Vagina (tissue), 2 donors: ENCODE measurements around the gene MEF2D.

Experiments
- CTCF ChIP-seq, 3 experiments: fragments of 450-650 bp in 2 of 3; fragments of 200-600 bp in 1 of 3; sonication (generic) in 1 of 3; IDR thresholded peaks; one replicate each; pipeline ENCODE4 v1.5.1; 2017 to 2019; ENCODE audit warnings: antibody characterized with exemption in 3 of 3, mild to moderate bottlenecking in 2 of 3, moderate library complexity in 2 of 3
- POLR2A ChIP-seq, 2 donors: fragments of 450-650 bp; IDR thresholded peaks; one replicate each; pipeline ENCODE4 v1.6.1; 2017; ENCODE audit warnings: antibody characterized with exemption in 2 of 2, mild to moderate bottlenecking in 2 of 2, moderate library complexity in 2 of 2

DNA sequence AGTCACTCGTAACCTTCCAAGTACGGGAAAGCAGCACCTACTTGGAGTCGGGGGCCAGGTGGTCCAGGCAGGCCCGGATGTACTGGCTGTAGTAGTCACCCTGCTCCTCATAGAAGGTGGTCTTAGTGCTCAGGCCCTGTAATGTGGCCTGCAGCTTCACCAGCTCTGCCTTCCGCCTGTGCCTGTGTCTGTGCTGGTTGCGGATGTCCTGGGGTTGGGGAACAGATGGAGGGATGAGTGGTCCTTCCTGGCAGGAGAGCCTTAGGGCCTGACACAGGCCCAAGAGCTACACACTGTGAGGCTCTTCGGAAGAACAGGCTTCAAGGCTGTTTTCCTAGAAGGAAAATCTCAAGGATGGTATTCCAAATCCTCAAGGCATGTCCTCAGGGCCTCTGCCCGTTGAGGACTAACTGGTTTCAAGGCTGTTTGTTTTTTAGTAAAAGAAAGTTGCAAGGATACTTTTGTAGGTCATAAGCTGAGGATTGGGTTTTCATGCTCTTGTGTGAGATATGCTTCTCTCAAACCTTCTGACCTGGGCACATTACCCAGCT is 28.4 kb upstream of the MEF2D start:
- TF ChIP-seq CTCF (IDR thresholded peaks at IDR 0.05) (no peak), POLR2A (IDR thresholded peaks at IDR 0.05) (no peak)
